CD4-positive, CD25-positive, alpha-beta regulatory T cell (primary cell): ENCODE data around the gene PELO. TPM values are rescaled to one million over a fixed set of nuclear protein-coding genes. Genes with fewer than 3 reads are reported as not detected.

Experiments
- ATAC-seq, 2 donors: fragments of 150-1000 bp; cut with Tn5 transposase; one replicate each; pipeline ENCODE4 v1.10.0; 2021; ENCODE audit warnings: low read depth in 2 of 2, moderate number of reproducible peaks in 2 of 2, moderate library complexity in 1 of 2
- DNase-seq, 3 donors: peaks; one replicate each; pipeline versions ENCODE4 v3.0.0 to v3.0.0-alpha.2; 2012 to 2022; ENCODE audit warnings: mixed read lengths in 1 of 3
- H3K27ac ChIP-seq: one replicate; pipeline ENCODE4 v1.7.0; 2013; ENCODE audit warnings: mild to moderate bottlenecking, low read length; ENCODE audit not compliant: insufficient read depth, poor library complexity, severe bottlenecking
- H3K27me3 ChIP-seq: one replicate; pipeline ENCODE4 v1.7.0; 2013; ENCODE audit warnings: low read length; ENCODE audit not compliant: control insufficient read depth, insufficient read depth
- H3K36me3 ChIP-seq: one replicate; pipeline ENCODE4 v1.7.0; 2013; ENCODE audit warnings: mild to moderate bottlenecking, low read length, moderate library complexity; ENCODE audit not compliant: control insufficient read depth, insufficient read depth
- H3K4me1 ChIP-seq: 2 replicates; pipeline ENCODE4 v1.7.0; 2013; ENCODE audit warnings: mild to moderate bottlenecking, low read length; ENCODE audit not compliant: insufficient read depth, control insufficient read depth, poor library complexity, severe bottlenecking
- H3K4me3 ChIP-seq: one replicate; pipeline ENCODE4 v1.7.0; 2013; ENCODE audit warnings: low read depth, mild to moderate bottlenecking, low read length, moderate library complexity
- H3K9me3 ChIP-seq, 2 experiments: 1 replicate in 1 of 2; 2 replicates in 1 of 2; pipeline ENCODE4 v1.7.0; 2013; ENCODE audit warnings: low read length in 2 of 2, mild to moderate bottlenecking in 1 of 2, moderate library complexity in 1 of 2; ENCODE audit not compliant: control insufficient read depth in 2 of 2
- H3K27ac Mint-ChIP-seq, 3 donors: one replicate each; pipeline ENCODE4 v1.8.0; 2020 to 2022; ENCODE audit warnings: mild to moderate bottlenecking in 3 of 3, mixed read lengths in 3 of 3, moderate library complexity in 2 of 3
- H3K27me3 Mint-ChIP-seq: one replicate; pipeline ENCODE4 v1.8.0; 2022; ENCODE audit warnings: mild to moderate bottlenecking, mixed read lengths
- H3K36me3 Mint-ChIP-seq: one replicate; pipeline ENCODE4 v1.8.0; 2020; ENCODE audit warnings: mixed read lengths
- H3K4me1 Mint-ChIP-seq, 4 donors: one replicate each; pipeline ENCODE4 v1.8.0; 2020 to 2022; ENCODE audit warnings: mixed read lengths in 4 of 4, mild to moderate bottlenecking in 1 of 4
- H3K4me3 Mint-ChIP-seq, 4 donors: one replicate each; pipeline ENCODE4 v1.8.0; 2020 to 2022; ENCODE audit warnings: mild to moderate bottlenecking in 4 of 4, mixed read lengths in 4 of 4, moderate library complexity in 3 of 4
- H3K9me3 Mint-ChIP-seq, 7 donors: one replicate each; pipeline ENCODE4 v1.8.0; 2020 to 2022; ENCODE audit warnings: mixed read lengths in 7 of 7, mild to moderate bottlenecking in 3 of 7, moderate library complexity in 2 of 7
- polyA plus RNA-seq, 4 donors: library from polyadenylated mRNA; unstranded; fragments of 300-500 nt; fragmentation: Illumina TruSeq; gene quantifications; one replicate each; pipeline ENCODE4 v1.2.3, GENCODE V29; 2021
- total RNA-seq: library from RNA; stranded (reverse); gene quantifications from one replicate; pipeline ENCODE4 v1.2.3, GENCODE V29; 2022

PELO gene
- total and polyA plus RNA-seq, 5 donors from 2014 or later, result 3.8 to 6.1 (median 4.3) TPM

DNA sequence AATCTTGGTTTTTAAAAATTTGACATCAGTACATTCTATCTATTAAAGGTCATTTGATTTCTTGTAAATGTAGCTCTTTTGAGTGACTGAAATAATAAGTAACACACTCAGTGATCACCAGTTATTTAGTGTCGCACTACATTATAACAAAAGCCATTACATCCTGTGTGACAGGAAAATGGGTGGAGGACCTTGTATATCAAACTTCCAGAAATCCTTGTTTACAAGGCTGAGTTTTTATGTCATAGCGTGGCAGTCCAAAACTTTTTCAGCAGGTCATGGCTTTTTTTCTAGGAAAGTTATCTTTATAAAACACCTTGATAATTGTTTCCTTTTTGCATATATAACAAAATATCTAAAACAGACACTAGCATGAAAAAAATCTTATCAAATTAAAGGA is 14.4 kb upstream of the PELO start:
- Histone ChIP-seq H3K27me3 (peaks cover 2% of the 10 kb centered on the region), H3K9me3 (no peaks in the 10 kb centered on the region), H3K27ac (no peak overlapping the region), H3K4me1 (no peaks in the 10 kb centered on the region), H3K36me3 (no peaks in the 10 kb centered on the region), H3K4me3 (no peak overlapping the region)
- H3K27ac Mint-ChIP-seq, result no peak overlapping the region
- H3K9me3 Mint-ChIP-seq, result peaks cover 0 to 3% (median 0%) of the 10 kb centered on the region in 7 donors
- no peak for DNase-seq
- no peak overlapping the region for H3K4me3 Mint-ChIP-seq
- no peak for ATAC-seq
- H3K27me3 Mint-ChIP-seq, result peaks cover 12% of the 10 kb centered on the region
- peaks cover 0 to 11% (median 7%) of the 10 kb centered on the region in 4 donors for H3K4me1 Mint-ChIP-seq
- no peaks in the 10 kb centered on the region for H3K36me3 Mint-ChIP-seq

DNA sequence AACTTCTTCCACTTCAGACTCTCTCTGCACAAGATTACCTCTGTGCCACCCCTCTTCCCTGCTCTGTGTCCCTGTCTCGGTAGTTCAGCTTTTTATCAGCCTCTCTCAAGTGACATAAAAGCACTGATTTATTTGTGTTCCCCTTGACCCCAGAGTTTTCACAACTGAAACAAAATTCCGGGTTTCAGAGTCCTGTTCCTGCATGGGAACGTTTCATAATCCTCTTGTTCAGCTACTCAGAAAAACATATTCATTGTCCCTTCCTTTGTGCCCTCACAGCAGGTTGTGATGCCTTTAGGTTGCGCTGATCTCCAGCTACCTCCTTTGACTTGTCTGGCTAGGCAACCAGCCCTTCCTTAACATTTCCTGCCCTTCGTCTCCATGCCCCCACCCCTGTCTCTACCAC is 13.7 kb upstream of the PELO start:
- Histone ChIP-seq H3K4me3 (no peak overlapping the region), H3K4me1 (no peaks in the 10 kb centered on the region), H3K36me3 (no peaks in the 10 kb centered on the region), H3K27me3 (peaks cover 2% of the 10 kb centered on the region), H3K9me3 (no peaks in the 10 kb centered on the region), H3K27ac (no peak overlapping the region)
- ATAC-seq (no peak), DNase-seq (no peak)
- Mint-ChIP-seq H3K27me3 (peaks cover 12% of the 10 kb centered on the region), H3K27ac (no peak overlapping the region), H3K4me1 (peaks cover 0 to 11% (median 7%) of the 10 kb centered on the region in 4 donors), H3K9me3 (peaks cover 0 to 3% (median 0%) of the 10 kb centered on the region in 7 donors), H3K4me3 (no peak overlapping the region), H3K36me3 (no peaks in the 10 kb centered on the region)

DNA sequence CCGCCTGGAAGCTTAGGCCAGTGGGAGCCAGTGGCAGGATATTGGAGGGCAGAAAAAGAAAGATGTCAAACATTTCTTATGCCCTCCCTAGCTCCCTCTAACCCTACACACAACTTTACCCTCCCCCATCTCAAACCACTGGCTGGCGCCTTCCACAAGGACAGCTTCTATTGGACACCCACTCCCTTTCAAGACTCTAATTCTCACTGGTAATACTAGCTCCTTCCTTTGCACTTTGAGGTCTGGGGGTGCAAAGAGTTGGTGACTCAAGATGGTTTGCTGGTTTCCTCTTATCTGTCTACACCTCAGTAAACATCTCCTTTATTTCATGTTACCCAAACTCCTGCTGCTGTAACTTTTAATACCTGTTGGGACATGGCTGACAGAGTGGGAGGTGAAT is 11.6 kb upstream of the PELO start:
- peak in 1 of 3 donors; percentile 14 for DNase-seq
- Mint-ChIP-seq H3K4me1 (peaks cover 0 to 11% (median 7%) of the 10 kb centered on the region in 4 donors), H3K4me3 (no peak overlapping the region)

DNA sequence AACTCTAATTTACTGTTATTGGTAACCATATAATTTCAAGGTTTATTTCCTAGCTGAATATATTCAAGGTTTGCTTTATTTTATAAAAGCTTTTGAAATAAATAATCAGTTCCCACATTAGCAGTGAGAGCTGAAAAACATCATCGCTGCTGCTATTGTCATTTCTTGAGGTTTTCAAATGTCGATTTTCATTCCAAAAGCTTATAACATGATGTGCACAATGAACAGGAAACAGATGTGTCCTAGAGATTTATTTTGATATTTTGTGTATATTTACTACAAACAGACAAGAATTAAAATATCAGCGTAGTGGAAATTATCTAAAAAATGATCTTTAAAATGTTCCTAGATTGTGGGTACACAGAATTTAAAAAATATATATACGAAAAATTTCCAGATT is 10.5 kb upstream of the PELO start:
- Mint-ChIP-seq H3K4me1 (peaks cover 0 to 8% (median 3%) of the 10 kb centered on the region in 4 donors), H3K4me3 (no peak overlapping the region), H3K9me3 (peaks cover 0 to 3% (median 0%) of the 10 kb centered on the region in 7 donors), H3K27ac (no peak overlapping the region), H3K36me3 (no peaks in the 10 kb centered on the region), H3K27me3 (peaks cover 22% of the 10 kb centered on the region)
- Histone ChIP-seq H3K9me3 (no peaks in the 10 kb centered on the region), H3K27me3 (peaks cover 4% of the 10 kb centered on the region), H3K36me3 (no peaks in the 10 kb centered on the region), H3K4me3 (no peak overlapping the region), H3K4me1 (no peaks in the 10 kb centered on the region), H3K27ac (no peak overlapping the region)
- DNase-seq, result no peak
- ATAC-seq, result no peak

More for the DNA sequence above, 11.6 kb upstream of the PELO start:
- Mint-ChIP-seq H3K27me3 (peaks cover 18% of the 10 kb centered on the region), H3K36me3 (no peaks in the 10 kb centered on the region), H3K27ac (no peak overlapping the region), H3K9me3 (peaks cover 0 to 3% (median 0%) of the 10 kb centered on the region in 7 donors)
- ATAC-seq, result peak in 1 of 2 donors; percentile 53
- Histone ChIP-seq H3K36me3 (no peaks in the 10 kb centered on the region), H3K9me3 (no peaks in the 10 kb centered on the region), H3K4me3 (no peak overlapping the region), H3K27ac (no peak overlapping the region), H3K27me3 (peaks cover 4% of the 10 kb centered on the region), H3K4me1 (no peaks in the 10 kb centered on the region)

DNA sequence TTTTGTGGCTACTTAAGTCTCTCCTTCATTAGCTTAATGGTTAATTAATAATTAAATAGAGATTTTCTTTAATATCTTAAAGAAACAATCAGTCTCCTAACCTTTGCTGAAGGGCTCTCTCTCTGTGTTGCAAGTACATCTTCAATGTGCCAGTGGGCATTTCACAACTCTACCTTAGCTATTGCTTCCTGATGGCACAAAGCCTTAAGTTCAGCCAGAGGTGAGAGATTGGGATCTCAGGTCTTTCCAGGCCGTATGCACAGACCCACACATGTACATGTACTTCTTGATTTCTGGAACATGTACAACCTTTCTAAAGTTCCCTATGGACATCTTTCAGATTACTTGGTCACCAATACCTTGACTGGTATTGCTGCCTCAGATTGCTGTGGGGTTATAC is 8.9 kb upstream of the PELO start:
- no peaks in the 10 kb centered on the region for H3K36me3 ChIP-seq
- Mint-ChIP-seq H3K36me3 (no peaks in the 10 kb centered on the region), H3K27me3 (peaks cover 21% of the 10 kb centered on the region), H3K27ac (no peak overlapping the region), H3K9me3 (peaks cover 0 to 3% (median 0%) of the 10 kb centered on the region in 7 donors), H3K4me1 (peaks cover 0 to 8% (median 2%) of the 10 kb centered on the region in 4 donors), H3K4me3 (no peak overlapping the region)
- no peaks in the 10 kb centered on the region for H3K9me3 ChIP-seq
- H3K4me3 ChIP-seq, result no peak overlapping the region
- ATAC-seq, result no peak
- H3K27ac ChIP-seq, result no peak overlapping the region
- H3K4me1 ChIP-seq, result no peaks in the 10 kb centered on the region
- no peak for DNase-seq
- H3K27me3 ChIP-seq, result peaks cover 9% of the 10 kb centered on the region

DNA sequence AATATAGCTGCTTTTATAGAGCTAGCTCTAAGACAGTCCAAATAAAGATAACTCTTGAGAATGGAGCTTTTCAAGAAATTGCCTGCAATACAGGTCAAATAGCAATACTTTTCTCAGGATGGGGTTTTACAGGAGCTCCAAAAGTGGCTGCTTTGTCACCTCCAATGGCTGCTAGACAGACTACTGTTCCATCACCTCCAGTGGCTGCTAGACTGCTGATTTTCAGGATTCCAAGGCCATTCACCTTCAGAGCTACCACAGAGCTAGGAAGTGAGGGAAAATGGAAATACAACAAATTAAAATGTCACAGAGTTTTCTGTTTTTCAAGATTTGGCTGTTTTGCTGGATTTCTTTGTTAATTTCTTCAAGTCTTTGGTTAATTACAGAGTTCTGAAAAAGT is 8.5 kb upstream of the PELO start:
- Mint-ChIP-seq H3K4me1 (peaks cover 0 to 6% (median 2%) of the 10 kb centered on the region in 4 donors), H3K27ac (no peak overlapping the region), H3K36me3 (no peaks in the 10 kb centered on the region), H3K27me3 (peaks cover 22% of the 10 kb centered on the region), H3K9me3 (peaks cover 0 to 3% (median 0%) of the 10 kb centered on the region in 7 donors), H3K4me3 (no peak overlapping the region)
- no peak for DNase-seq
- Histone ChIP-seq H3K4me3 (no peak overlapping the region), H3K4me1 (no peaks in the 10 kb centered on the region), H3K27me3 (peaks cover 9% of the 10 kb centered on the region), H3K36me3 (no peaks in the 10 kb centered on the region), H3K9me3 (no peaks in the 10 kb centered on the region), H3K27ac (no peak overlapping the region)
- no peak for ATAC-seq

DNA sequence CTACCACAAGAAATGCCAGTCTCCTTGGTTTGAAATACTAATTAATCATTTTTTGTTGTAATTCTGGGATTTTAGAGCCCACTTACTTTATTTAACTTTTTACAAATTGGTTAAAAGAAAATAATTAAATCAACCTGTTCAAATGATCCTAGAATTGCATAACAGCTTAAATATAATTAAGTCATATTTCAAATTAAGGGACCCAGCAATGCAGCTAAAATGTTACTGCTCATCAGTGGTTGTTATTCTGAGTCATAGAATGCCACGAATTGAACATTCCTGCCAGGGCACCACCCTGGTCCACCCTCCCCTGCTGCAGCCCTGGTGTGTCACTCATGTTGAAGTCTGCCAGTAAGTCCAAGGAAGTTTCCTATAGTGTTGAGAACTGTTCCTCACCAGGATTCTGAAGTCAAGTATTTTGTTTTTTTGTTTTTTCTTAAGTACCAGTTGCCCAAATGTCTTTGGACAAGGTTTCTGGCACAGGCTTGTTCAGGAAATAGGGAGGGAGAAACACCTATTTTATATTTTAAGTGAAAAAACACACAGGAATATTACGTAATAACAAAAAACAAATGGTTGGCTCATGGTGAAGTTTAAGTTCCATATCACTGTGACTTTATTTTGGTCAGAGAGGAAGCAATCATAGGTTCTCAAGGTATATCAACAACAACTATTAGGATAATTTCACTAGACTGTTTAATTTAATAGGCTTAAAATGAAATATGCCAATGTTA is 4.3 kb upstream of the PELO start:
- Mint-ChIP-seq H3K4me3 (no peak overlapping the region), H3K27me3 (peaks cover 45% of the 10 kb centered on the region), H3K9me3 (peaks cover 0 to 2% (median 0%) of the 10 kb centered on the region in 7 donors), H3K4me1 (peaks cover 0 to 17% (median 8%) of the 10 kb centered on the region in 4 donors), H3K36me3 (no peaks in the 10 kb centered on the region), H3K27ac (no peak overlapping the region)
- peaks cover 33% of the 10 kb centered on the region for H3K27me3 ChIP-seq
- DNase-seq, result no peak
- no peak overlapping the region for H3K27ac ChIP-seq
- H3K4me1 ChIP-seq, result peaks cover 17% of the 10 kb centered on the region
- no peaks in the 10 kb centered on the region for H3K36me3 ChIP-seq
- no peak overlapping the region for H3K4me3 ChIP-seq
- no peak for ATAC-seq
- H3K9me3 ChIP-seq, result no peaks in the 10 kb centered on the region

DNA sequence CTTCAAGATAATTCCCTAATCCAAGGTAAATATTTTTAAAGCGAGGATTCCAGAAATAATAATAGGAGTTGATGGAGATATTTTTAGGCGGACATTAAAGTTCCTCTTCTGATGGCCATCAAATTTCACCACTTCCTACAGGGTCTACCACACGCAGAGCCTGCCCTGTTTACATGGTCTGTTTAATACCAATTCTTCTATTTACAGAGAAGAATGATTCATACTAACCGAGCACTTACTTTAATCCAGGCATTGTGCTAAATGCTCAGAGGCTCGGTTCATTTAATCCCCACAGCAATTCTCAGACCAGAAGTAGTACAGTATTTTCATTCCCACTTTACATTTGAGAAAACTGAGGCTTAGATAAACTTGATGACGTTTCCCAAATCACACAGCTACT is 3.0 kb upstream of the PELO start:
- Histone ChIP-seq H3K27ac (no peak overlapping the region), H3K36me3 (no peaks in the 10 kb centered on the region), H3K4me1 (peaks cover 19% of the 10 kb centered on the region), H3K27me3 (peaks cover 40% of the 10 kb centered on the region), H3K9me3 (no peaks in the 10 kb centered on the region), H3K4me3 (no peak overlapping the region)
- ATAC-seq, result no peak
- Mint-ChIP-seq H3K9me3 (peaks cover 0 to 2% (median 0%) of the 10 kb centered on the region in 7 donors), H3K27ac (no peak overlapping the region), H3K36me3 (no peaks in the 10 kb centered on the region), H3K4me3 (no peak overlapping the region), H3K4me1 (peaks cover 0 to 17% (median 8%) of the 10 kb centered on the region in 4 donors), H3K27me3 (peaks cover 59% of the 10 kb centered on the region)
- DNase-seq, result no peak
